Fibroblast of villous mesenchyme (primary cell): ENCODE results near the gene TMEM176B. TPM values are rescaled to one million over a fixed set of nuclear protein-coding genes. Genes with fewer than 3 reads are reported as not detected.

Source experiments
- DNase-seq: peaks from one replicate; pipeline ENCODE4 v3.0.0-alpha.2; 2010; ENCODE audit warnings: low read depth
- H3K4me3 ChIP-seq: 2 replicates; pipeline ENCODE4 v1.5.1; 2011; ENCODE audit warnings: low read depth, mild to moderate bottlenecking, low read length
- total RNA-seq: library from RNA; depleted of rRNA; stranded (reverse); fragments of >200 nt; gene quantifications from 2 replicates; pipeline ENCODE4 v1.2.3, GENCODE V29; 2012
- TF ChIP-seq, protein P1 (sequence below): IDR thresholded peaks from 2 replicates; pipeline ENCODE4 v1.5.1; 2012; ENCODE audit warnings: low read depth, mild to moderate bottlenecking, low read length; ENCODE audit not compliant: insufficient read depth

Gene TMEM176B
- 0.43 TPM in 1 of 2 replicates, not detected in the other for total RNA-seq

DNA sequence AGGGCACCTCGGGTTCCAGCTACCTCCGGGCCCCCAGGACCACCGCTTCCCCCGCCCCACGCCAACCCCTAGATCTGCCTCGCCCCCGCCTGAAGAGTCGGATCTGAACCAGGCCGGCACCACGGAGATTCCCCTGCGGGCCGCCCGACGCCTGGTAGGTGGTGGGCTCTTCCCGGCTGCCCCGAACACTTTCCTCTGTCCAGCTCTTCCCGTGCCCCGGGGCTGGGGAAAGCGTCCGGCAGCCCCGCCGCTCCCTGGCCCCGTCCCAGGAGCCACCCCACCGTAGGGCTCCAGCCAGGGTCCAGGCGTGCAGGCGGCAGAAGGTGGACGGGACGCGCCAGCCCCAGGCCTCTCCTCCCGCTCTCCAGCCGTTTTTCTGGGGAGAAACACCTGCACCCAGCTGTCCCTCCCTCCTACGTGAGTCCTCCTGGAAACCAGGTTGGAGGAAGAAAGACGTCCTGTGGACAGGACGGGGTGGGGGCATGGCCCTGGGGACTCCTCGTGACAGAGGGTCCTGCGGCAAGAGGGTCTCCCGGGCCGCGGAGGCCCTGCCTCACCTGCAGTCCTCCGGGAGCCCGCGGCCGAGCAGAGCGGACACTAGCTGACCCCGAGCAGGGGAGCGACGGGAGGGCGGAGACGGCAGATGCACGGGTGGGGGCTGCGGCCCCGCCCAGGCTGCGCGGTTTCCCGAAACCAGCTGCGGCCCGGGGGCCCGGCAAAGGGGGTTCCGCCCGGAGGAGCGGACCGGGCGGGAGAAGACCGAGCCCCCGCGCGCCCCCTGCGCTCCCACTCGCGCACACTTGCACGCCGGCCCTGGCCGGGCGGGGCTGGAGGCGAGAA is at the start of gene TMEM176B:
TSS of gene TMEM176B (minus strand) at position 624 of the 840 bp plus-strand sequence. CDS start 3,795 bp downstream, outside the sequence.
- no peak within 1 kb of the TSS for H3K4me3 ChIP-seq
- no peak for DNase-seq
- TF ChIP-seq, protein P1, sequence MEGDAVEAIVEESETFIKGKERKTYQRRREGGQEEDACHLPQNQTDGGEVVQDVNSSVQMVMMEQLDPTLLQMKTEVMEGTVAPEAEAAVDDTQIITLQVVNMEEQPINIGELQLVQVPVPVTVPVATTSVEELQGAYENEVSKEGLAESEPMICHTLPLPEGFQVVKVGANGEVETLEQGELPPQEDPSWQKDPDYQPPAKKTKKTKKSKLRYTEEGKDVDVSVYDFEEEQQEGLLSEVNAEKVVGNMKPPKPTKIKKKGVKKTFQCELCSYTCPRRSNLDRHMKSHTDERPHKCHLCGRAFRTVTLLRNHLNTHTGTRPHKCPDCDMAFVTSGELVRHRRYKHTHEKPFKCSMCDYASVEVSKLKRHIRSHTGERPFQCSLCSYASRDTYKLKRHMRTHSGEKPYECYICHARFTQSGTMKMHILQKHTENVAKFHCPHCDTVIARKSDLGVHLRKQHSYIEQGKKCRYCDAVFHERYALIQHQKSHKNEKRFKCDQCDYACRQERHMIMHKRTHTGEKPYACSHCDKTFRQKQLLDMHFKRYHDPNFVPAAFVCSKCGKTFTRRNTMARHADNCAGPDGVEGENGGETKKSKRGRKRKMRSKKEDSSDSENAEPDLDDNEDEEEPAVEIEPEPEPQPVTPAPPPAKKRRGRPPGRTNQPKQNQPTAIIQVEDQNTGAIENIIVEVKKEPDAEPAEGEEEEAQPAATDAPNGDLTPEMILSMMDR = no peak

DNA sequence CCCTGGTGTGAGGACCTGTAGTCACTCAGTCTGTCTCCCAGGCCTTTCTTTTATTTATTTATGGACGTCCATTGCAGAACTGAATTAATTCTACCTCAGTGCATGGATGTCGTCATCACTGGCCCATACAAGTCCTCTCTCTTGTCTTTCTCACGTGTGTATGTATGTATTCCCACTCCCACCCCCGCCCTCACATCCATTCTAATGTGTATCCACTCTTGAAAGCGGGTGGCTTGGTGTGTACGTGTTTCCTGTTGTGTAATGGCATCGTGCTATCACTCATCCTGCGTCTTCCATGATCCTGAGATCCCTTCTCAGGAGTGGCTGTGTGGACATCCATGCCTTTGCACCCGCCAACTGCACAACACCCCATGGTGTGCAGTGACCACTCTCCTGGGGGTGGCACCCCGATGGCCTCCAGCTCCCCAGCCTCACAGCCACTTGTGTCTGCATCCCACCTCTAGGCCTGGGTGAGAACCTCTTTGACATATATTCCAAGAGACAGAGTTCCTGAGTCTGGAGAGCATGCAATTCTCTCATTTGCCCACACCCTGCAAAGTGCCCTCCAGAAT is 49.1 kb upstream of the TMEM176B start:
- TF ChIP-seq, protein P1 = no peak
- DNase-seq = no peak
- no peak overlapping the region for H3K4me3 ChIP-seq

DNA sequence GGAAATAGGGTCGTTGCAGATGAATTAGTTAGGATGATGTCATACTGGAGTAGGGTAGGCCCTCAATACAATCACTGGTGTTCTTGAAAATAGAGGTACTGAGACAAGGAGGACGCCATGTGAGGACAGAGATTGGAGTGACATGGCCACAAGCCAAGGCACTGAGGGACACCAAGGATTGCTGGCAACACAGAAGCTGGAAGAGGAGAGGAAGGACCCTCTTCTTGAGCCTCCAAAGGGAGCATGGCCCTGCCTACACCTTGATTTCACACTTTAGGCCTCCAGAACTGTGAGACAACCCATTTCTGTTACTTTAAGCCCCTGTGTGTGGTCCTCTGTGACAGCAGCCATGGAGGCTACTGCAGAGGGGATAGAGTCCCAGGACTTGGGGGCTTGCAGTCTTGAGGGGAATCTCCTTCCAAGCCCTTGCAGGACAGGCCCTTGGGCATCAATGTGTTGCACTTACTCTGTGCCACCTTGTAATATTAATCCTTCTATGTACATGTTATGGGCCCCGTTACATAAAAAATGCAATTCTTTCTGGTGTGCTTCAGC is 48.5 kb upstream of the TMEM176B start:
- no peak for DNase-seq
- no peak overlapping the region for H3K4me3 ChIP-seq
- TF ChIP-seq, protein P1 = no peak

DNA sequence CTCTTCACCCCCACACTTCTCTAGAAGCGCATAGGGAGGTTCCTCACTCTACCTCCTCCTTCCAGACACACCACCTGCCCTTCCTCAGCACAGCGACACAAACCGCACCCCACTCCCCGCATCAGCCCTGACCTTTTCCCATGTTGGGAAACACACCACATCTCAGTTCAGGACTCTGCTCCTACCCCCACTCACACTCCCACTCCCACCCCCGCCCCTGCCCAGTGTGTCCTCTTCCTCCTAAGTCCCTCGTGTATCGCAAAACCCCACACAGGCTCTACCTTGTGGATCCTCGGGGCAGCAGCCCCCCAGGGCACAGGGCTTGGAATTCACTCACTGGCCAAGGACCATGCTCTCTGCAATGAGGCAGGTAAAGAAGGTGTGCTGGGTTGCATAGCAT is 47.9 kb upstream of the TMEM176B start:
- TF ChIP-seq, protein P1 = no peak
- no peak overlapping the region for H3K4me3 ChIP-seq
- no peak for DNase-seq

DNA sequence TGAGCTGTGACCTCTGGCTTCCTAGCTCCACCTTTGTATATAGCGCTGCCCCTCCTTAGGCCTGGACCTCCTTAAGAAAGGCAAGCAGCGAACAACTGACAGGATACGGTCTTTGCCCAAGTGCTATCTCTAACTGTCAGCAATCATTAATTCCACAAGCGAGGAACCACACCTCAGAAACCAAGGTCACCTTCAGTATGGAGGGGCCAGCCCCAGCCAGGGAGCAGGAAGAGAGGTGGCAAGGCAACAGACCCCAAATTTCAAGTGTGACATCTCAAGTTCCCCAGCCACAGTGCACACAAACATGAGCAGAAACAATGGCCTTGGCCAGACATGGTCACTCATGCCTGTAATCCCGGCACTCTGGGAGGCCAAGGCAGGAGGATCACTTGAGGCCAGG is 47.4 kb upstream of the TMEM176B start:
- H3K4me3 ChIP-seq = no peak overlapping the region
- TF ChIP-seq, protein P1 = no peak
- DNase-seq = no peak

DNA sequence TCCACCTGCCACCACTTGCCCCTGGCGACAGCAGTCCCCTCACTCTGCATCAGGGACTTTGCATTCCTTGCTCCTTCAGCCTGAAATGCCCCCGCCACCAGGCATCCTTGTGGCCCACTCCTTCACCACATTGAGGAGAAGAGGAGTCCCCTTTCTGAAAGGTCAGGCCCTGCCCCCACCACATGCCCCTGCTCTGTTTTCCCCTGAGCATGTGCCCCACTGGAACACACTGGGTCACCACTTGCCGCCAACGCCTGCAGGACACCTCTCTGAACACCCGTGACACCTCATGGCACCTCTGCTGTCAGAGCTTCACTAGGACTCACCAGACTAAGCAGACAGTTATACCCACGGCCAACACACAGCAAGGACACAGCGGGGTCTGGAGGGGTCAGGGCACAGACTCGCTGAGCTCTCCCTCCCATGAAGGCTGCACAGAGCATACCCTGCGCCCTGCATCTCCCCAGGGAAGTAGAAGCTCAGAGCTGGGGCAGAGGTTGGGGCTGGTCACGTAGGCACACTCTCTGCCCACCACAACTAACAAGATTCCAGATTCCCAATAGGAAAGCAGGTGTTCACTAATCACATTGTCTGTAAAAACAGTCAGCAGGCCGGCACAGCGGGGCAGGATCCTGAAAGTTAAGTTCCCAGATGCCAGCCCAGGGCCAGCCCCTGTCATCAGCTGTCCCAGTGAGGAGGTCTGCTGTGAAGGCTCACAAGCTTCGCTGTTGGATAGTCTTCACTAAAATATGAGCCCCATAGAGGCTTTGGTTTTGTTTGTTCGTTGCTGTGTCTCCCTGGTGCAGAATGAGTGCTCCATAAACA is 46.3 kb upstream of the TMEM176B start:
- TF ChIP-seq, protein P1 = no peak
- no peak for DNase-seq
- H3K4me3 ChIP-seq = no peak overlapping the region
